ENCODE results near the gene NXN. TPM values are rescaled to one million over a fixed set of nuclear protein-coding genes. Genes with fewer than 3 reads are reported as not detected.

NXN gene
- total and polyA plus RNA-seq, 2 donors (not counting 1 experiment from before 2014, with no cell fraction given) = 0.04 to 0.17 TPM

DNA sequence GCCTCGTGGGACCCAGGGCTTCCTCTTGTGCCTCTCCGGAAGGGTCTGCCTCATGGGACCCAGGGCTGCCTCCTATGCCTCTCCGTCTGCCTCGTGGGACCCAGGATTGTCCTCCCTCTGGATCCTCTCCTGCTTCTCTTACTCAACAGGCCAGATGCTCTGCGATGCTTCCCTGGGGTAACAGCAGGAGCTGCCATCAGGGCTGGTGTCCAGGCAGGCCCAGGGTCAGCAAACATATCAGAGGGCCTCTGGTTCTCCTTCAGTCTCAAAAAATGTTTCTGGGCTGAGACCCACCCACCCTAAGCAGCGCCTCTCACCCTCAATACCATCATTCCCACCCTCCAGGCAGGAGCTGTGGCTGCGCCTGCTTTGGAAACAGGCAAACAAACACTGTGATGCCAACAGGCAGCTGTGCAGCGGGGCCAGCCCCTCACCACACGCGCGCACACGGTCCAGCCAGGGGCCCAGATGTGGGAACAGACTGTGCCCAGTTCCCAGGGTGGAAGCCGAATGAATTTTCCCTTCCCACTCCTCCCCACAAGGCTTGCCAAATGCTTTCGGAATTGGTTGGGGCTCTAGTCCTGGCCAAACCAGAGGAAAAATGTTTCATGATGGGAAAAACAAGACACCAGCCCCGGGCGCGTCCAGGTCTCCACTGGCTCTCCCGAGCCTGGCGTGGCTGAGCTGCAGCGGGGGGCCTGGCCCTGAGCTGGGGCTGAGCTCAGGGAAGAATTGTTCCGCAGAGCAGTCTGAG lies 28.6 kb upstream of the NXN start:
- H3K36me3 ChIP-seq (replicated peaks in 1 of 2; ENCODE audit: control extremely low read depth in 1 of 2, control insufficient read depth in 1 of 2, extremely low read depth in 1 of 2, insufficient read depth in 2 of 2, low read length in 1 of 2) = peaks cover 0 to 70% of the 10 kb centered on the region in 2 experiments

More for the DNA sequence above, 28.6 kb upstream of the NXN start:
- DNase-seq = no peak
- Mint-ChIP-seq H3K9me3 (ENCODE audit: insufficient read depth) (no peaks in the 10 kb centered on the region), H3K27ac (no peak overlapping the region), H3K27me3 (no peaks in the 10 kb centered on the region), H3K4me1 (no peaks in the 10 kb centered on the region), H3K4me3 (no peak overlapping the region)
- Histone ChIP-seq H3K27ac (ENCODE audit: low read length in 2 of 2) (no peak overlapping the region), H3K27me3 (replicated peaks in 1 of 4; ENCODE audit: control extremely low read depth in 1 of 4, control insufficient read depth in 3 of 4, insufficient read depth in 4 of 4, low read length in 3 of 4) (no peaks in the 10 kb centered on the region), H3K9ac (ENCODE audit: low read length) (no peak overlapping the region), H3K4me3 (ENCODE audit: control extremely low read depth in 1 of 5, extremely low read depth in 1 of 5, insufficient read depth in 1 of 5, low read depth in 2 of 5, low read length in 4 of 5) (no peak overlapping the region), H3K9me3 (ENCODE audit: control extremely low read depth in 1 of 3, control insufficient read depth in 2 of 3, insufficient read depth in 1 of 3, low read length in 2 of 3) (no peaks in the 10 kb centered on the region), H3K4me2 (replicated peaks; ENCODE audit: low read depth, low read length, poor library complexity, severe bottlenecking) (no peak overlapping the region), H3K4me1 (ENCODE audit: control insufficient read depth in 2 of 2, insufficient read depth in 2 of 2, low read length in 2 of 2) (no peaks in the 10 kb centered on the region), H2AFZ (ENCODE audit: insufficient read depth, low read depth, low read length, poor library complexity, severe bottlenecking) (no peak overlapping the region), H3K79me2 (ENCODE audit: control insufficient read depth, insufficient read depth, low read length) (no peaks in the 10 kb centered on the region), H4K20me1 (ENCODE audit: control insufficient read depth, insufficient read depth, low read length, poor library complexity, severe bottlenecking) (peaks cover 6% of the 10 kb centered on the region)
- 96% methylated on average over 20 of the region's 21 CpGs for WGBS (ENCODE audit: insufficient coverage)
- TF ChIP-seq, protein P1, sequence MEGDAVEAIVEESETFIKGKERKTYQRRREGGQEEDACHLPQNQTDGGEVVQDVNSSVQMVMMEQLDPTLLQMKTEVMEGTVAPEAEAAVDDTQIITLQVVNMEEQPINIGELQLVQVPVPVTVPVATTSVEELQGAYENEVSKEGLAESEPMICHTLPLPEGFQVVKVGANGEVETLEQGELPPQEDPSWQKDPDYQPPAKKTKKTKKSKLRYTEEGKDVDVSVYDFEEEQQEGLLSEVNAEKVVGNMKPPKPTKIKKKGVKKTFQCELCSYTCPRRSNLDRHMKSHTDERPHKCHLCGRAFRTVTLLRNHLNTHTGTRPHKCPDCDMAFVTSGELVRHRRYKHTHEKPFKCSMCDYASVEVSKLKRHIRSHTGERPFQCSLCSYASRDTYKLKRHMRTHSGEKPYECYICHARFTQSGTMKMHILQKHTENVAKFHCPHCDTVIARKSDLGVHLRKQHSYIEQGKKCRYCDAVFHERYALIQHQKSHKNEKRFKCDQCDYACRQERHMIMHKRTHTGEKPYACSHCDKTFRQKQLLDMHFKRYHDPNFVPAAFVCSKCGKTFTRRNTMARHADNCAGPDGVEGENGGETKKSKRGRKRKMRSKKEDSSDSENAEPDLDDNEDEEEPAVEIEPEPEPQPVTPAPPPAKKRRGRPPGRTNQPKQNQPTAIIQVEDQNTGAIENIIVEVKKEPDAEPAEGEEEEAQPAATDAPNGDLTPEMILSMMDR (IDR thresholded peaks at IDR 0.05) = no peak
- no peak for TF ChIP-seq EZH2 (IDR thresholded peaks at IDR 0.05; ENCODE audit: borderline replicate concordance, insufficient read depth, low read depth, low read length, poor library complexity, severe bottlenecking)
- POLR2A ChIA-PET = no interaction called here
- ATAC-seq (ENCODE audit: low read depth) = no peak
- intact Hi-C loops (cut with micrococcal nuclease) = no loop called here
- CTCF ChIA-PET = interaction anchor here (0.8 kb wide), 1 partner anchor 9 kb away, joined by 3 read pairs; no protein-coding TSS in a partner anchor

Measured in B cell (primary cell).